Mesenchymal stem cell (in vitro differentiated cells and primary cell): ENCODE data around the gene FCN3.

Experiments
- DNase-seq: peaks from one replicate; pipeline ENCODE4 v3.0.0-alpha.2; 2013
- H2AFZ ChIP-seq: one replicate; pipeline ENCODE4 v1.6.1; 2013; ENCODE audit warnings: low read depth, mild to moderate bottlenecking, control low read depth, inconsistent platforms, low read length, moderate library complexity
- H2AK5ac ChIP-seq: 2 replicates; pipeline ENCODE4 v1.6.1; 2013; ENCODE audit warnings: low read length, moderate library complexity, mild to moderate bottlenecking, inconsistent platforms; ENCODE audit not compliant: severe bottlenecking
- H2BK120ac ChIP-seq: one replicate; pipeline ENCODE4 v1.6.1; 2013; ENCODE audit warnings: low read depth, mild to moderate bottlenecking, inconsistent platforms, low read length, moderate library complexity
- H2BK12ac ChIP-seq, 2 experiments: one replicate each; pipeline ENCODE4 v1.6.1; 2013; ENCODE audit warnings: inconsistent platforms in 2 of 2, low read length in 2 of 2, mild to moderate bottlenecking in 2 of 2, moderate library complexity in 2 of 2, control low read depth in 1 of 2
- H2BK15ac ChIP-seq: one replicate; pipeline ENCODE4 v1.6.1; 2013; ENCODE audit warnings: mild to moderate bottlenecking, low read depth, inconsistent platforms; ENCODE audit not compliant: poor library complexity, severe bottlenecking
- H2BK5ac ChIP-seq: 2 replicates; pipeline ENCODE4 v1.6.1; 2013; ENCODE audit warnings: low read depth, mild to moderate bottlenecking, low read length, control low read depth, inconsistent platforms; ENCODE audit not compliant: poor library complexity, severe bottlenecking
- H3K14ac ChIP-seq, 2 experiments: one replicate each; pipeline ENCODE4 v1.6.1; 2013; ENCODE audit warnings: inconsistent platforms in 2 of 2, low read length in 2 of 2, control low read depth in 1 of 2, mild to moderate bottlenecking in 1 of 2, moderate library complexity in 1 of 2
- H3K18ac ChIP-seq, 2 experiments: one replicate each; pipeline ENCODE4 v1.6.1; 2013; ENCODE audit warnings: inconsistent platforms in 2 of 2, low read length in 2 of 2, control low read depth in 1 of 2, low read depth in 1 of 2, mild to moderate bottlenecking in 1 of 2
- H3K23ac ChIP-seq, 2 experiments: one replicate each; pipeline ENCODE4 v1.6.1; 2013; ENCODE audit warnings: inconsistent platforms in 2 of 2, low read length in 2 of 2, mild to moderate bottlenecking in 2 of 2, moderate library complexity in 2 of 2, control low read depth in 1 of 2
- H3K27ac ChIP-seq: 2 replicates; pipeline ENCODE4 v1.5.1; 2013; ENCODE audit warnings: mild to moderate bottlenecking, moderate library complexity, low read length, control low read depth, inconsistent platforms; ENCODE audit not compliant: poor library complexity, severe bottlenecking
- H3K27me3 ChIP-seq, 2 experiments: 2 replicates each; pipeline versions ENCODE4 v1.6.1 to v1.7.0; 2013; ENCODE audit warnings: low read length in 2 of 2, mild to moderate bottlenecking in 2 of 2, moderate library complexity in 2 of 2, control low read depth in 1 of 2, inconsistent platforms in 1 of 2; ENCODE audit not compliant: control insufficient read depth in 1 of 2, insufficient read depth in 1 of 2
- H3K36me3 ChIP-seq, 2 experiments: 2 replicates each; pipeline versions ENCODE4 v1.6.1 to v1.7.0; 2013; ENCODE audit warnings: low read length in 2 of 2, control low read depth in 1 of 2, inconsistent platforms in 1 of 2, low read depth in 1 of 2, mild to moderate bottlenecking in 1 of 2; ENCODE audit not compliant: insufficient read depth in 2 of 2, control insufficient read depth in 1 of 2
- H3K4ac ChIP-seq, 2 experiments: one replicate each; pipeline ENCODE4 v1.6.1; 2013; ENCODE audit warnings: inconsistent platforms in 2 of 2, low read length in 2 of 2, mild to moderate bottlenecking in 2 of 2, moderate library complexity in 2 of 2, control low read depth in 1 of 2, low read depth in 1 of 2
- H3K4me1 ChIP-seq: 2 replicates; pipeline ENCODE4 v1.6.1; 2013; ENCODE audit warnings: low read depth, low read length, control low read depth; ENCODE audit not compliant: control insufficient read depth, insufficient read depth
- H3K4me2 ChIP-seq: 2 replicates; pipeline ENCODE4 v1.6.1; 2013; ENCODE audit warnings: low read length, mild to moderate bottlenecking, inconsistent platforms; ENCODE audit not compliant: poor library complexity, severe bottlenecking
- H3K4me3 ChIP-seq, 2 experiments: 2 replicates each; pipeline versions ENCODE4 v1.5.1 to v1.7.0; 2013; ENCODE audit warnings: low read length in 2 of 2, mild to moderate bottlenecking in 2 of 2, control low read depth in 1 of 2, low read depth in 1 of 2; ENCODE audit not compliant: insufficient read depth in 1 of 2
- H3K79me1 ChIP-seq: replicated peaks from 2 replicates; pipeline ENCODE4 v1.6.1; 2013; ENCODE audit warnings: mild to moderate bottlenecking, control low read depth, low read length, inconsistent platforms; ENCODE audit not compliant: poor library complexity, severe bottlenecking
- H3K9ac ChIP-seq: 2 replicates; pipeline ENCODE4 v1.7.0; 2013; ENCODE audit warnings: mild to moderate bottlenecking, low read length, moderate library complexity
- H3K9me3 ChIP-seq: 2 replicates; pipeline ENCODE4 v1.7.0; 2013; ENCODE audit warnings: mild to moderate bottlenecking, low read length; ENCODE audit not compliant: control insufficient read depth
- H4K8ac ChIP-seq: one replicate; pipeline ENCODE4 v1.6.1; 2013; ENCODE audit warnings: inconsistent platforms, mild to moderate bottlenecking, low read length, moderate library complexity
- H4K91ac ChIP-seq: one replicate; pipeline ENCODE4 v1.6.1; 2013; ENCODE audit warnings: mild to moderate bottlenecking, low read length, inconsistent platforms
- WGBS: methylation state at CpG from one replicate; pipeline ENCODE4 v1.1.7; 2013; ENCODE audit warnings: mixed read lengths; 5-methylcytosine and 5-hydroxymethylcytosine counted together

The FCN3 gene

GRCh38 chr1:27333717-27334279 lies 40.8 kb downstream of the FCN3 start:
- Histone ChIP-seq H2AFZ (no peak overlapping the region), H2BK5ac (no peak overlapping the region), H3K9me3 (no peaks in the 10 kb centered on the region), H3K36me3 (peaks cover 70 to 71% of the 10 kb centered on the region in 2 experiments), H3K23ac (no peak overlapping the region), H3K27ac (no peak overlapping the region), H3K4me2 (no peak overlapping the region), H2BK12ac (no peak overlapping the region), H4K91ac (no peak overlapping the region), H3K4ac (no peak overlapping the region), H3K27me3 (no peaks in the 10 kb centered on the region), H3K79me1 (peaks cover 22% of the 10 kb centered on the region), H2BK120ac (no peak overlapping the region), H3K4me1 (peaks cover 8% of the 10 kb centered on the region), H3K9ac (no peak overlapping the region), H3K14ac (no peak overlapping the region), H3K4me3 (no peak overlapping the region), H2BK15ac (no peak overlapping the region), H2AK5ac (no peak overlapping the region), H3K18ac (no peak overlapping the region), H4K8ac (no peak overlapping the region)
- WGBS: 95% methylated on average over 17 of the region's 17 CpGs
- no peak for DNase-seq

GRCh38 chr1:27332536-27333281 lies 41.9 kb downstream of the FCN3 start:
- no peak overlapping the region for H2BK5ac ChIP-seq
- no peaks in the 10 kb centered on the region for H3K9me3 ChIP-seq
- H3K36me3 ChIP-seq: peaks cover 72 to 78% of the 10 kb centered on the region in 2 experiments
- no peak overlapping the region for H3K4me3 ChIP-seq
- no peak overlapping the region for H4K91ac ChIP-seq
- no peak overlapping the region for H4K8ac ChIP-seq
- H3K9ac ChIP-seq: no peak overlapping the region
- H3K79me1 ChIP-seq: peaks cover 29% of the 10 kb centered on the region
- no peak overlapping the region for H2BK120ac ChIP-seq
- DNase-seq: peak; percentile 52
- H3K27ac ChIP-seq: no peak overlapping the region
- 70% methylated on average over 11 of the region's 11 CpGs for WGBS
- no peak overlapping the region for H2BK15ac ChIP-seq
- H3K23ac ChIP-seq: no peak overlapping the region
- H3K4ac ChIP-seq: no peak overlapping the region
- H3K4me1 ChIP-seq: peaks cover 8% of the 10 kb centered on the region
- H2BK12ac ChIP-seq: no peak overlapping the region
- H3K4me2 ChIP-seq: no peak overlapping the region
- no peak overlapping the region for H2AK5ac ChIP-seq
- no peak overlapping the region for H3K18ac ChIP-seq
- no peak overlapping the region for H3K14ac ChIP-seq
- H3K27me3 ChIP-seq: no peaks in the 10 kb centered on the region
- no peak overlapping the region for H2AFZ ChIP-seq

GRCh38 chr1:27331922-27332321 lies 42.7 kb downstream of the FCN3 start:
- Histone ChIP-seq H3K14ac (no peak overlapping the region), H3K23ac (no peak overlapping the region), H3K36me3 (peaks cover 72 to 79% of the 10 kb centered on the region in 2 experiments), H2BK120ac (no peak overlapping the region), H3K4me3 (no peak overlapping the region), H3K27me3 (no peaks in the 10 kb centered on the region), H3K79me1 (peaks cover 29% of the 10 kb centered on the region), H2AK5ac (no peak overlapping the region), H3K4me2 (no peak overlapping the region), H3K4me1 (peaks cover 8% of the 10 kb centered on the region), H2BK5ac (no peak overlapping the region), H3K9me3 (no peaks in the 10 kb centered on the region), H3K9ac (peak overlapping the region; percentile 11), H4K91ac (no peak overlapping the region), H2AFZ (no peak overlapping the region), H2BK12ac (no peak overlapping the region), H3K4ac (no peak overlapping the region), H3K18ac (no peak overlapping the region), H4K8ac (no peak overlapping the region), H2BK15ac (no peak overlapping the region), H3K27ac (no peak overlapping the region)
- no peak for DNase-seq
- WGBS: 98% methylated on average over 5 of the region's 5 CpGs

GRCh38 chr1:27331426-27331825 lies 43.2 kb downstream of the FCN3 start:
- Histone ChIP-seq H3K4me2 (no peak overlapping the region), H3K18ac (no peak overlapping the region), H3K9me3 (no peaks in the 10 kb centered on the region), H4K8ac (no peak overlapping the region), H3K79me1 (peaks cover 29% of the 10 kb centered on the region), H3K4me1 (peaks cover 8% of the 10 kb centered on the region), H3K14ac (no peak overlapping the region), H3K9ac (peak overlapping the region; percentile 11), H2BK5ac (no peak overlapping the region), H3K36me3 (peaks cover 67 to 79% of the 10 kb centered on the region in 2 experiments), H3K4me3 (no peak overlapping the region), H3K27ac (no peak overlapping the region), H2AK5ac (no peak overlapping the region), H2BK12ac (no peak overlapping the region), H2BK15ac (no peak overlapping the region), H2AFZ (no peak overlapping the region), H3K27me3 (no peaks in the 10 kb centered on the region), H3K4ac (no peak overlapping the region), H4K91ac (no peak overlapping the region), H3K23ac (no peak overlapping the region), H2BK120ac (no peak overlapping the region)
- DNase-seq: no peak
- 94% methylated on average over 3 of the region's 3 CpGs for WGBS
